HFFc6 (cell line): ENCODE data around the gene TMEM74B. TPM values are rescaled to one million over a fixed set of nuclear protein-coding genes. Genes with fewer than 3 reads are reported as not detected.
A peak's percentile ranks its signal among the peaks of the same experiment; 100 is the strongest.

Experiments
- DNase-seq: peaks from one replicate; pipeline ENCODE4 v3.0.0-alpha.2; 2018
- H3K27ac Mint-ChIP-seq: 2 replicates; pipeline ENCODE4 v1.8.0; 2020; ENCODE audit warnings: mild to moderate bottlenecking, mixed read lengths
- H3K27me3 Mint-ChIP-seq: 2 replicates; pipeline ENCODE4 v1.8.0; 2021; ENCODE audit warnings: mild to moderate bottlenecking, moderate library complexity, mixed read lengths; ENCODE audit not compliant: insufficient read depth
- H3K36me3 Mint-ChIP-seq: 2 replicates; pipeline ENCODE4 v1.8.0; 2021; ENCODE audit warnings: low read depth, mixed read lengths
- H3K4me1 Mint-ChIP-seq: 2 replicates; pipeline ENCODE4 v1.8.0; 2020; ENCODE audit warnings: low read depth, mixed read lengths
- H3K4me3 Mint-ChIP-seq: 2 replicates; pipeline ENCODE4 v1.8.0; 2020; ENCODE audit warnings: mild to moderate bottlenecking, moderate library complexity, mixed read lengths
- H3K9me3 Mint-ChIP-seq: 2 replicates; pipeline ENCODE4 v1.8.0; 2020; ENCODE audit warnings: mild to moderate bottlenecking, mixed read lengths
- CTCF ChIP-seq: fragments of 200-600 bp; sonication (generic); IDR thresholded peaks from 2 replicates; pipeline ENCODE4 v1.5.0; 2021; ENCODE audit warnings: antibody characterized with exemption, mild to moderate bottlenecking
- total RNA-seq, 6 experiments: library from RNA; stranded (reverse); fragmentation: NEBNext Ultra II Directional; extraction: Animal tissue kit (Norgen Biotek cat#: 25700); gene quantifications; 2 replicates in 1 of 6; 3 replicates in 5 of 6; pipeline ENCODE4 v1.2.3, GENCODE V29; 2021

Gene TMEM74B
- total RNA-seq, 6 experiments from 2014 or later, result not detected

GRCh38 chr20:1184260-1184637 is 532 bp downstream of the TMEM74B start:
- Mint-ChIP-seq H3K4me3 (peak overlapping the region; percentile 22; the same call in 1 of the 2 replicates), H3K4me1 (no peaks in the 10 kb centered on the region), H3K27ac (no peak overlapping the region), H3K27me3 (peaks cover 31% of the 10 kb centered on the region), H3K9me3 (no peaks in the 10 kb centered on the region), H3K36me3 (no peaks in the 10 kb centered on the region)
- TF ChIP-seq CTCF, result no peak
- DNase-seq, result no peak

- H3K4me3 Mint-ChIP-seq, result no peak overlapping the region
- H3K27me3 Mint-ChIP-seq, result peaks cover 31% of the 10 kb centered on the region
Measured at GRCh38 chr20:1183153-1183552, 1.6 kb downstream of the TMEM74B start.

GRCh38 chr20:1182106-1182505 is 2.7 kb downstream of the TMEM74B start:
- no peak for TF ChIP-seq CTCF
- Mint-ChIP-seq H3K4me1 (no peaks in the 10 kb centered on the region), H3K27ac (no peak overlapping the region), H3K27me3 (peaks cover 31% of the 10 kb centered on the region), H3K9me3 (no peaks in the 10 kb centered on the region), H3K4me3 (no peak overlapping the region), H3K36me3 (no peaks in the 10 kb centered on the region)
- DNase-seq, result no peak

More at GRCh38 chr20:1183153-1183552, 1.6 kb downstream of the TMEM74B start:
- no peak for DNase-seq
- Mint-ChIP-seq H3K36me3 (no peaks in the 10 kb centered on the region), H3K9me3 (no peaks in the 10 kb centered on the region), H3K4me1 (no peaks in the 10 kb centered on the region), H3K27ac (no peak overlapping the region)
- TF ChIP-seq CTCF, result no peak

GRCh38 chr20:1180949-1181348 is 3.8 kb downstream of the TMEM74B start:
- Mint-ChIP-seq H3K27me3 (peaks cover 25% of the 10 kb centered on the region), H3K27ac (no peak overlapping the region), H3K4me3 (no peak overlapping the region), H3K36me3 (no peaks in the 10 kb centered on the region), H3K4me1 (no peaks in the 10 kb centered on the region), H3K9me3 (no peaks in the 10 kb centered on the region)
- DNase-seq, result no peak
- no peak for TF ChIP-seq CTCF

- H3K4me3 Mint-ChIP-seq, result no peak overlapping the region
- TF ChIP-seq CTCF, result no peak
- H3K9me3 Mint-ChIP-seq, result no peaks in the 10 kb centered on the region
- no peaks in the 10 kb centered on the region for H3K36me3 Mint-ChIP-seq
- no peaks in the 10 kb centered on the region for H3K4me1 Mint-ChIP-seq
- H3K27ac Mint-ChIP-seq, result no peak overlapping the region
- no peak for DNase-seq
- peaks cover 12% of the 10 kb centered on the region for H3K27me3 Mint-ChIP-seq
Measured at GRCh38 chr20:1178623-1179022, 6.2 kb downstream of the TMEM74B start.

- no peaks in the 10 kb centered on the region for H3K4me1 Mint-ChIP-seq
- DNase-seq, result no peak
- no peak overlapping the region for H3K27ac Mint-ChIP-seq
- H3K4me3 Mint-ChIP-seq, result no peak overlapping the region
- peaks cover 7% of the 10 kb centered on the region for H3K27me3 Mint-ChIP-seq
- H3K9me3 Mint-ChIP-seq, result no peaks in the 10 kb centered on the region
- TF ChIP-seq CTCF, result no peak
- peaks cover 5% of the 10 kb centered on the region; the same call in 1 of the 2 replicates for H3K36me3 Mint-ChIP-seq
Measured at GRCh38 chr20:1178103-1178502, 6.7 kb downstream of the TMEM74B start.
